ENCODE measurements around the gene ST13.

DNA sequence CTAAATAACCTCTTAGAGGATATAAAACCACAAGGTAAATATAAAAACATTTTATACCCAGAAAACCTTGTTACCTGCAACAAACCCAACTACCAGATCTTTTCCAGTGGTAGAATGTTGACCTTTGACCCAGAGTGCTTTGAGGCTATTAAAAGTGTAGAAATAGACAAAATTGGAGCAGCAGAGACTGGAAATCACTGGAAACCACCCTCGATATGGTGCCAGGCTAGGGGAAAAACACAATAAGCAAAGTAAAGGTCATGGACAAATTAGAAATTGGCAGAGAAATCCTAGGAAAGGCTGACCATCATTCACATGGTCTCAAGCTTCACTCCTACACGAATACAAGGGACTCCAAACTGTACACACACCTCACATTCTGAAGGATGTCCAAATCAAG, 64.0 kb downstream of the ST13 start:
- TF ChIP-seq POLR2AphosphoS5 (IDR thresholded peaks at IDR 0.05; ENCODE audit: low read depth, low read length) (no peak), REST (IDR thresholded peaks at IDR 0.05; ENCODE audit: insufficient read depth in 1 of 2, low read depth in 2 of 2, low read length in 2 of 2) (no peak), TAF1 (IDR thresholded peaks at IDR 0.05; ENCODE audit: borderline replicate concordance, insufficient read depth, low read length) (no peak), SIN3A (IDR thresholded peaks at IDR 0.05; ENCODE audit: borderline replicate concordance, insufficient read depth, low read length) (no peak), FOXP2 (optimal IDR thresholded peaks at IDR 0.05; ENCODE audit: borderline replicate concordance, extremely low read depth, extremely low read length, insufficient read depth) (no peak)
